Breast epithelium (tissue), 3 donors: Measurements from ENCODE around the gene CFAP54.

Experiments used
- POLR2A ChIP-seq: fragments of 450-650 bp; IDR thresholded peaks from one replicate; pipeline ENCODE4 v1.6.1; 2016; ENCODE audit warnings: antibody characterized with exemption, mild to moderate bottlenecking, moderate library complexity
- TF ChIP-seq, protein P1 (sequence below), 3 donors: fragments of 450-650 bp; IDR thresholded peaks; one replicate each; pipeline ENCODE4 v1.5.1; 2016 to 2017; ENCODE audit warnings: antibody characterized with exemption in 3 of 3, mild to moderate bottlenecking in 3 of 3, moderate library complexity in 3 of 3

- TF ChIP-seq, protein P1, sequence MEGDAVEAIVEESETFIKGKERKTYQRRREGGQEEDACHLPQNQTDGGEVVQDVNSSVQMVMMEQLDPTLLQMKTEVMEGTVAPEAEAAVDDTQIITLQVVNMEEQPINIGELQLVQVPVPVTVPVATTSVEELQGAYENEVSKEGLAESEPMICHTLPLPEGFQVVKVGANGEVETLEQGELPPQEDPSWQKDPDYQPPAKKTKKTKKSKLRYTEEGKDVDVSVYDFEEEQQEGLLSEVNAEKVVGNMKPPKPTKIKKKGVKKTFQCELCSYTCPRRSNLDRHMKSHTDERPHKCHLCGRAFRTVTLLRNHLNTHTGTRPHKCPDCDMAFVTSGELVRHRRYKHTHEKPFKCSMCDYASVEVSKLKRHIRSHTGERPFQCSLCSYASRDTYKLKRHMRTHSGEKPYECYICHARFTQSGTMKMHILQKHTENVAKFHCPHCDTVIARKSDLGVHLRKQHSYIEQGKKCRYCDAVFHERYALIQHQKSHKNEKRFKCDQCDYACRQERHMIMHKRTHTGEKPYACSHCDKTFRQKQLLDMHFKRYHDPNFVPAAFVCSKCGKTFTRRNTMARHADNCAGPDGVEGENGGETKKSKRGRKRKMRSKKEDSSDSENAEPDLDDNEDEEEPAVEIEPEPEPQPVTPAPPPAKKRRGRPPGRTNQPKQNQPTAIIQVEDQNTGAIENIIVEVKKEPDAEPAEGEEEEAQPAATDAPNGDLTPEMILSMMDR (IDR thresholded peaks at IDR 0.05) = no peak
- TF ChIP-seq POLR2A = no peak
Observed at GRCh38 chr12:96751626-96752025, 262.2 kb downstream of the CFAP54 start.
